HG03095 (cell line): ENCODE data around the gene IFIT5.
"Not testable (repeated sequence)": the region's sequence is repeated elsewhere in the genome, so short reads cannot be mapped to it uniquely, and the experiment has no call there.

ENCODE experiments used
- ATAC-seq: cut with Tn5 transposase; IDR thresholded peaks from one replicate; pipeline ENCODE4 v1.9.1; 2021; ENCODE audit warnings: moderate library complexity; ENCODE audit not compliant: unreplicated experiment

The IFIT5 gene

GRCh38 chr10:89427629-89428028 is 13.3 kb downstream of the IFIT5 start:
- ATAC-seq = no peak

- ATAC-seq = no peak
Measured at GRCh38 chr10:89428877-89429276, 14.5 kb downstream of the IFIT5 start.

GRCh38 chr10:89431977-89432376 is 17.6 kb downstream of the IFIT5 start:
- ATAC-seq = no peak

- no peak for ATAC-seq
Measured at GRCh38 chr10:89438525-89438924, 24.2 kb downstream of the IFIT5 start.

GRCh38 chr10:89440226-89441009 is 26.1 kb downstream of the IFIT5 start:
- no peak for ATAC-seq

GRCh38 chr10:89442289-89442688 is 27.9 kb downstream of the IFIT5 start:
- no peak for ATAC-seq

GRCh38 chr10:89444819-89445218 is 30.5 kb downstream of the IFIT5 start:
- not testable (repeated sequence) for ATAC-seq

- ATAC-seq = no peak
Measured at GRCh38 chr10:89450901-89451300, 36.5 kb downstream of the IFIT5 start.

GRCh38 chr10:89452193-89452592 is 37.8 kb downstream of the IFIT5 start:
- ATAC-seq = no peak

- ATAC-seq = no peak
Measured at GRCh38 chr10:89454561-89455347, 40.4 kb downstream of the IFIT5 start.

- no peak for ATAC-seq
Measured at GRCh38 chr10:89458291-89458690, 43.9 kb downstream of the IFIT5 start.

GRCh38 chr10:89458784-89459183 is 44.4 kb downstream of the IFIT5 start:
- no peak for ATAC-seq

GRCh38 chr10:89463846-89464537 is 49.6 kb downstream of the IFIT5 start:
- ATAC-seq = no peak

- no peak for ATAC-seq
Measured at GRCh38 chr10:89465196-89465595, 50.8 kb downstream of the IFIT5 start.

GRCh38 chr10:89466599-89467035 is 52.2 kb downstream of the IFIT5 start:
- no peak for ATAC-seq

- ATAC-seq = no peak
Measured at GRCh38 chr10:89468191-89468965, 54.0 kb downstream of the IFIT5 start.

GRCh38 chr10:89469517-89469916 is 55.1 kb downstream of the IFIT5 start:
- ATAC-seq = no peak
